SJSA1 (cell line): ENCODE measurements around the gene TMF1. TPM values are rescaled to one million over a fixed set of nuclear protein-coding genes. Genes with fewer than 3 reads are reported as not detected.

Experiments used
- DNase-seq, 2 experiments: peaks; one replicate each; pipeline ENCODE4 v3.0.0-alpha.2; 2015 to 2020; ENCODE audit warnings: low spot score in 2 of 2, low read depth in 1 of 2
- H3K27ac ChIP-seq: fragments of 250-450 bp; sonication (Bioruptor Pico); 2 replicates; pipeline ENCODE4 v1.5.1; 2020; ENCODE audit warnings: mild to moderate bottlenecking, moderate library complexity
- H3K27me3 ChIP-seq: fragments of 250-450 bp; sonication (Bioruptor Pico); replicated peaks from 2 replicates; pipeline ENCODE4 v1.5.1; 2020; ENCODE audit warnings: mild to moderate bottlenecking, moderate library complexity
- H3K36me3 ChIP-seq: fragments of 250-450 bp; sonication (Bioruptor Pico); 2 replicates; pipeline ENCODE4 v1.5.1; 2020; ENCODE audit warnings: mild to moderate bottlenecking
- H3K4me1 ChIP-seq: fragments of 250-450 bp; sonication (Bioruptor Pico); replicated peaks from 2 replicates; pipeline ENCODE4 v1.6.1; 2021; ENCODE audit warnings: mild to moderate bottlenecking
- H3K4me3 ChIP-seq: fragments of 250-450 bp; sonication (Bioruptor Pico); 2 replicates; pipeline ENCODE4 v1.5.1; 2020; ENCODE audit warnings: mild to moderate bottlenecking
- H3K9me3 ChIP-seq: fragments of 250-450 bp; sonication (Bioruptor Pico); replicated peaks from 2 replicates; pipeline ENCODE4 v1.5.1; 2020; ENCODE audit warnings: mild to moderate bottlenecking
- total RNA-seq: library from RNA; depleted of rRNA; stranded (reverse); fragments of >200 nt; shearing (Covaris generic); gene quantifications from 2 replicates; pipeline ENCODE4 v1.2.3, GENCODE V29; 2014; rRNA removed

Gene TMF1
- total RNA-seq, result 11.8 and 19.5 TPM in 2 replicates

GRCh38 chr3:69051756-69052471, at the start of gene TMF1:
Gene TMF1 (minus strand): TSS chr3:69052333. CDS start chr3:69052086, 247 bp downstream.
- Histone ChIP-seq H3K27ac (peak within 1 kb of the TSS; percentile 83), H3K9me3 (no peaks in the 10 kb centered on the region), H3K4me1 (peaks cover 4% of the 10 kb centered on the region), H3K27me3 (no peaks in the 10 kb centered on the region), H3K36me3 (peaks cover 51% of the 10 kb centered on the region), H3K4me3 (peak within 1 kb of the TSS; percentile 63)
- DNase-seq, result peak; percentile 93 to 96

- Histone ChIP-seq H3K27ac (no peak overlapping the region), H3K36me3 (peaks cover 30% of the 10 kb centered on the region)
- no peak for DNase-seq
These were observed 47.4 kb upstream of the TMF1 start for GRCh38 chr3:69099576-69099975.

GRCh38 chr3:69097407-69098086, 45.4 kb upstream of the TMF1 start:
- Histone ChIP-seq H3K27ac (no peak overlapping the region), H3K4me1 (peaks cover 36% of the 10 kb centered on the region), H3K36me3 (peaks cover 15% of the 10 kb centered on the region), H3K4me3 (no peak overlapping the region), H3K27me3 (no peaks in the 10 kb centered on the region), H3K9me3 (no peaks in the 10 kb centered on the region)
- DNase-seq, result no peak

More at GRCh38 chr3:69099576-69099975, 47.4 kb upstream of the TMF1 start:
- Histone ChIP-seq H3K27me3 (no peaks in the 10 kb centered on the region), H3K9me3 (no peaks in the 10 kb centered on the region), H3K4me3 (no peak overlapping the region), H3K4me1 (peaks cover 15% of the 10 kb centered on the region)

- Histone ChIP-seq H3K27ac (peak overlapping the region; percentile 4; the same call in 1 of the 2 replicates), H3K9me3 (no peaks in the 10 kb centered on the region), H3K4me3 (no peak overlapping the region), H3K4me1 (peaks cover 48% of the 10 kb centered on the region), H3K27me3 (no peaks in the 10 kb centered on the region), H3K36me3 (peaks cover 7% of the 10 kb centered on the region; the same call in 1 of the 2 replicates)
- DNase-seq, result no peak
These were observed 44.2 kb upstream of the TMF1 start for GRCh38 chr3:69096299-69096698.

GRCh38 chr3:69095636-69096035, 43.5 kb upstream of the TMF1 start:
- peak; percentile 39 to 43 for DNase-seq
- no peaks in the 10 kb centered on the region for H3K9me3 ChIP-seq
- no peak overlapping the region for H3K4me3 ChIP-seq
- peaks cover 7% of the 10 kb centered on the region; the same call in 1 of the 2 replicates for H3K36me3 ChIP-seq
- H3K27ac ChIP-seq, result peak overlapping the region; percentile 4; the same call in 1 of the 2 replicates
- peaks cover 54% of the 10 kb centered on the region for H3K4me1 ChIP-seq
- H3K27me3 ChIP-seq, result no peaks in the 10 kb centered on the region

- Histone ChIP-seq H3K36me3 (0 out of 2 replicates have a peak, but pooled peaks cover 3% of the 10 kb centered on the region), H3K27me3 (no peaks in the 10 kb centered on the region), H3K9me3 (no peaks in the 10 kb centered on the region), H3K4me3 (no peak overlapping the region), H3K4me1 (peaks cover 63% of the 10 kb centered on the region), H3K27ac (peak overlapping the region; percentile 44)
- DNase-seq, result peak; percentile 40 to 61
These were observed 42.5 kb upstream of the TMF1 start for GRCh38 chr3:69094467-69095205.

- no peaks in the 10 kb centered on the region for H3K27me3 ChIP-seq
- peaks cover 88% of the 10 kb centered on the region for H3K4me1 ChIP-seq
- peak overlapping the region; percentile 34 for H3K27ac ChIP-seq
- no peaks in the 10 kb centered on the region for H3K9me3 ChIP-seq
- H3K4me3 ChIP-seq, result no peak overlapping the region
- peak in 1 of 2 experiments; percentile 31 for DNase-seq
- H3K36me3 ChIP-seq, result peaks cover 10% of the 10 kb centered on the region; the same call in 1 of the 2 replicates
These were observed 39.9 kb upstream of the TMF1 start for GRCh38 chr3:69092030-69092516.

- no peak for DNase-seq
- peak overlapping the region; percentile 34; the same call in 1 of the 2 replicates for H3K27ac ChIP-seq
- no peaks in the 10 kb centered on the region for H3K9me3 ChIP-seq
- no peaks in the 10 kb centered on the region for H3K27me3 ChIP-seq
- H3K36me3 ChIP-seq, result peaks cover 10% of the 10 kb centered on the region; the same call in 1 of the 2 replicates
- H3K4me3 ChIP-seq, result no peak overlapping the region
- peaks cover 94% of the 10 kb centered on the region for H3K4me1 ChIP-seq
These were observed 39.4 kb upstream of the TMF1 start for GRCh38 chr3:69091389-69092029.

GRCh38 chr3:69090021-69090420, 37.9 kb upstream of the TMF1 start:
- H3K4me3 ChIP-seq, result no peak overlapping the region
- H3K27me3 ChIP-seq, result no peaks in the 10 kb centered on the region
- peak overlapping the region; percentile 0; the same call in 1 of the 2 replicates for H3K27ac ChIP-seq
- H3K9me3 ChIP-seq, result no peaks in the 10 kb centered on the region
- H3K4me1 ChIP-seq, result peaks cover 92% of the 10 kb centered on the region
- H3K36me3 ChIP-seq, result peaks cover 11% of the 10 kb centered on the region; the same call in 1 of the 2 replicates
- peak in 1 of 2 experiments; percentile 61 for DNase-seq

GRCh38 chr3:69088063-69088462, 35.9 kb upstream of the TMF1 start:
- H3K4me1 ChIP-seq, result peaks cover 89% of the 10 kb centered on the region
- DNase-seq, result no peak
- no peak overlapping the region; the same call in 1 of the 2 replicates for H3K27ac ChIP-seq
- H3K9me3 ChIP-seq, result no peaks in the 10 kb centered on the region
- no peak overlapping the region for H3K4me3 ChIP-seq
- no peaks in the 10 kb centered on the region for H3K27me3 ChIP-seq
- H3K36me3 ChIP-seq, result peaks cover 10% of the 10 kb centered on the region; the same call in 1 of the 2 replicates

GRCh38 chr3:69087030-69087791, 35.1 kb upstream of the TMF1 start:
- Histone ChIP-seq H3K27me3 (no peaks in the 10 kb centered on the region), H3K9me3 (no peaks in the 10 kb centered on the region), H3K27ac (peak overlapping the region; percentile 3; the same call in 1 of the 2 replicates), H3K4me3 (no peak overlapping the region), H3K36me3 (peaks cover 10% of the 10 kb centered on the region; the same call in 1 of the 2 replicates), H3K4me1 (peaks cover 89% of the 10 kb centered on the region)
- no peak for DNase-seq
